K562 (cell line): ENCODE measurements around the gene NFKBIB. TPM values are rescaled to one million over a fixed set of nuclear protein-coding genes. Genes with fewer than 3 reads are reported as not detected.

ENCODE experiments used
- ARID1B ChIP-seq: fragments of 450-650 bp; IDR thresholded peaks from 2 replicates; pipeline ENCODE4 v1.6.1; 2016; ENCODE audit warnings: antibody characterized with exemption, mild to moderate bottlenecking, inconsistent platforms
- DIDO1 ChIP-seq: fragments of 450-650 bp; IDR thresholded peaks from 2 replicates; pipeline ENCODE4 v1.6.1; 2016; ENCODE audit warnings: low read depth, missing biosample characterization, missing genetic modification characterization
- FOXK2 ChIP-seq, 2 experiments: fragments of 450-650 bp; IDR thresholded peaks in 1 of 2; conservative IDR thresholded peaks in 1 of 2; 2 replicates each; pipeline ENCODE4 v1.6.1; 2016; ENCODE audit warnings: low read depth in 2 of 2, mild to moderate bottlenecking in 1 of 2
- HDAC3 ChIP-seq: fragments of 450-650 bp; IDR thresholded peaks from 2 replicates; pipeline ENCODE4 v1.6.1; 2018; ENCODE audit warnings: borderline replicate concordance, mild to moderate bottlenecking, moderate library complexity; ENCODE audit not compliant: partially characterized antibody
- JUNB ChIP-seq: fragments of 450-650 bp; formaldehyde crosslinking; conservative IDR thresholded peaks from 2 replicates; pipeline ENCODE4 v1.4.0; 2020; ENCODE audit warnings: mild to moderate bottlenecking
- MCM3 ChIP-seq: fragments of 450-650 bp; IDR thresholded peaks from 2 replicates; pipeline ENCODE4 v1.6.1; 2016
- MCM5 ChIP-seq: fragments of 450-650 bp; IDR thresholded peaks from 2 replicates; pipeline ENCODE4 v1.6.1; 2016; ENCODE audit warnings: low read depth
- POLR2G ChIP-seq: fragments of 200-400 bp; formaldehyde crosslinking; IDR thresholded peaks from 2 replicates; pipeline ENCODE4 v1.6.1; 2017; ENCODE audit warnings: low read depth, mild to moderate bottlenecking, antibody characterized with exemption, low read length, moderate library complexity
- RBBP5 ChIP-seq: fragments of 200-600 bp; sonication (generic); IDR thresholded peaks from 2 replicates; pipeline ENCODE4 v1.6.1; 2012; ENCODE audit warnings: borderline replicate concordance, mild to moderate bottlenecking, low read length, control low read depth, inconsistent platforms; ENCODE audit not compliant: insufficient read depth, poor library complexity, severe bottlenecking
- SMARCA4 ChIP-seq: fragments of 450-650 bp; IDR thresholded peaks from 2 replicates; pipeline ENCODE4 v1.6.1; 2016
- TGIF2 ChIP-seq: sonication (generic); formaldehyde crosslinking; IDR thresholded peaks from 2 replicates; pipeline ENCODE4 v1.8.1; 2022; ENCODE audit warnings: mild to moderate bottlenecking, missing genetic modification reagents, moderate library complexity
- TOE1 ChIP-seq, 2 experiments: fragments of 450-650 bp in 1 of 2; sonication (generic) in 1 of 2; formaldehyde crosslinking in 1 of 2; IDR thresholded peaks; 2 replicates each; pipeline versions ENCODE4 v1.7.1 to v1.8.0; 2016 to 2022; ENCODE audit warnings: borderline replicate concordance in 2 of 2, mild to moderate bottlenecking in 2 of 2, antibody characterized with exemption in 1 of 2, inconsistent platforms in 1 of 2, low read depth in 1 of 2, missing genetic modification reagents in 1 of 2, moderate library complexity in 1 of 2
- ZNF224 ChIP-seq: sonication (generic); formaldehyde crosslinking; IDR thresholded peaks from 2 replicates; pipeline ENCODE4 v1.8.0; 2022; ENCODE audit warnings: mild to moderate bottlenecking, missing genetic modification reagents
- ZNF668 ChIP-seq: fragments of 250-450 bp; sonication (Bioruptor Pico); IDR thresholded peaks from 2 replicates; pipeline ENCODE4 v1.8.0; 2022; ENCODE audit warnings: mild to moderate bottlenecking, inconsistent platforms
- ZZZ3 ChIP-seq: fragments of 450-650 bp; IDR thresholded peaks from 2 replicates; pipeline ENCODE4 v1.6.1; 2016; ENCODE audit warnings: antibody characterized with exemption, mild to moderate bottlenecking, moderate library complexity
- polyA plus RNA-seq, 8 experiments: library from polyadenylated mRNA; depleted of rRNA in 4 of 8; stranded (reverse) in 5 of 8; unstranded in 3 of 8; fragments of >200 nt; fragmentation: Nextera tagmentation in 2 of 8; fragmentation: Illumina TruSeq in 1 of 8; extraction: Ambion mirVana in 2 of 8; extraction: Trizol in 1 of 8; gene quantifications; 2 replicates each; pipeline versions ENCODE4 v1.2.1 to v1.2.3, GENCODE V29; 2011 to 2014; ENCODE audit warnings: inconsistent platforms in 1 of 8, missing spikeins in 1 of 8
- total RNA-seq, 7 experiments: library from RNA; depleted of rRNA in 6 of 7; stranded (reverse); fragments of >200 nt in 6 of 7; fragmentation: Illumina TruSeq in 2 of 7; extraction: Trizol in 2 of 7; gene quantifications; 2 replicates each; pipeline versions ENCODE4 v1.2.1 to v1.2.3, GENCODE V29; 2011 to 2021; ENCODE audit warnings: low replicate concordance in 1 of 7
- TF ChIP-seq, protein P1 (sequence below): fragments of 250-450 bp; sonication (Bioruptor Pico); IDR thresholded peaks from 2 replicates; pipeline ENCODE4 v1.8.0; 2021; ENCODE audit warnings: mild to moderate bottlenecking, moderate library complexity
- TF ChIP-seq, protein P2 (sequence below): fragments of 450-650 bp; IDR thresholded peaks from 2 replicates; pipeline ENCODE4 v1.6.1; 2017; ENCODE audit warnings: mild to moderate bottlenecking, moderate library complexity
- TF ChIP-seq, protein P3 (sequence below), 2 experiments: fragments of 150-350 bp in 1 of 2; IDR thresholded peaks; 2 replicates each; pipeline ENCODE4 v1.6.1; 2012 to 2016; ENCODE audit warnings: low read depth in 2 of 2, low read length in 2 of 2, mild to moderate bottlenecking in 1 of 2, moderate library complexity in 1 of 2
- TF ChIP-seq, protein P4 (sequence below), 2 experiments: fragments of 450-650 bp in 1 of 2; sonication (generic) in 1 of 2; formaldehyde crosslinking in 1 of 2; IDR thresholded peaks in 1 of 2; conservative IDR thresholded peaks in 1 of 2; 2 replicates each; pipeline versions ENCODE4 v1.6.1 to v1.8.1; 2016 to 2023; ENCODE audit warnings: mild to moderate bottlenecking in 2 of 2, moderate library complexity in 2 of 2, inconsistent platforms in 1 of 2, missing genetic modification reagents in 1 of 2

NFKBIB gene
- total and polyA plus RNA-seq, 9 of the 15 experiments (the other 6 are each of a cell fraction or from before 2014, with no cell fraction given), result 1.5 to 44.9 (median 10.4) TPM

GRCh38 chr19:38862321-38863059 is 37.3 kb upstream of the NFKBIB start (continued):
- TF ChIP-seq, protein P1, sequence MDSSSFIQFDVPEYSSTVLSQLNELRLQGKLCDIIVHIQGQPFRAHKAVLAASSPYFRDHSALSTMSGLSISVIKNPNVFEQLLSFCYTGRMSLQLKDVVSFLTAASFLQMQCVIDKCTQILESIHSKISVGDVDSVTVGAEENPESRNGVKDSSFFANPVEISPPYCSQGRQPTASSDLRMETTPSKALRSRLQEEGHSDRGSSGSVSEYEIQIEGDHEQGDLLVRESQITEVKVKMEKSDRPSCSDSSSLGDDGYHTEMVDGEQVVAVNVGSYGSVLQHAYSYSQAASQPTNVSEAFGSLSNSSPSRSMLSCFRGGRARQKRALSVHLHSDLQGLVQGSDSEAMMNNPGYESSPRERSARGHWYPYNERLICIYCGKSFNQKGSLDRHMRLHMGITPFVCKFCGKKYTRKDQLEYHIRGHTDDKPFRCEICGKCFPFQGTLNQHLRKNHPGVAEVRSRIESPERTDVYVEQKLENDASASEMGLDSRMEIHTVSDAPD (CRISPR knock-in tag), result no peak
- TF ChIP-seq, protein P2, sequence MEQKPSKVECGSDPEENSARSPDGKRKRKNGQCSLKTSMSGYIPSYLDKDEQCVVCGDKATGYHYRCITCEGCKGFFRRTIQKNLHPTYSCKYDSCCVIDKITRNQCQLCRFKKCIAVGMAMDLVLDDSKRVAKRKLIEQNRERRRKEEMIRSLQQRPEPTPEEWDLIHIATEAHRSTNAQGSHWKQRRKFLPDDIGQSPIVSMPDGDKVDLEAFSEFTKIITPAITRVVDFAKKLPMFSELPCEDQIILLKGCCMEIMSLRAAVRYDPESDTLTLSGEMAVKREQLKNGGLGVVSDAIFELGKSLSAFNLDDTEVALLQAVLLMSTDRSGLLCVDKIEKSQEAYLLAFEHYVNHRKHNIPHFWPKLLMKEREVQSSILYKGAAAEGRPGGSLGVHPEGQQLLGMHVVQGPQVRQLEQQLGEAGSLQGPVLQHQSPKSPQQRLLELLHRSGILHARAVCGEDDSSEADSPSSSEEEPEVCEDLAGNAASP, result no peak
- peak; percentile 49 for TF ChIP-seq RBBP5
- no peak for TF ChIP-seq JUNB (CRISPR knock-in tag)
- peak; percentile 71; the same call in 1 of the 2 replicates for TF ChIP-seq TOE1 (IDR thresholded peaks at IDR 0.05; ENCODE audit: borderline replicate concordance)
- no peak for TF ChIP-seq TOE1 (CRISPR knock-in tag; IDR thresholded peaks at IDR 0.05; ENCODE audit: borderline replicate concordance, low read depth)
- TF ChIP-seq POLR2G, result no peak
- TF ChIP-seq ARID1B, result peak; percentile 85
- TF ChIP-seq FOXK2 (conservative IDR thresholded peaks at IDR 0.05 in 1 of 2, IDR thresholded peaks at IDR 0.05 in 1 of 2; ENCODE audit: low read depth in 2 of 2), result peak; percentile 81 to 88
- TF ChIP-seq ZNF224, result no peak
- TF ChIP-seq MCM3, result no peak
- TF ChIP-seq HDAC3, result peak; percentile 52
- peak; percentile 83; the same call in 1 of the 2 replicates for TF ChIP-seq SMARCA4
- TF ChIP-seq, protein P3, sequence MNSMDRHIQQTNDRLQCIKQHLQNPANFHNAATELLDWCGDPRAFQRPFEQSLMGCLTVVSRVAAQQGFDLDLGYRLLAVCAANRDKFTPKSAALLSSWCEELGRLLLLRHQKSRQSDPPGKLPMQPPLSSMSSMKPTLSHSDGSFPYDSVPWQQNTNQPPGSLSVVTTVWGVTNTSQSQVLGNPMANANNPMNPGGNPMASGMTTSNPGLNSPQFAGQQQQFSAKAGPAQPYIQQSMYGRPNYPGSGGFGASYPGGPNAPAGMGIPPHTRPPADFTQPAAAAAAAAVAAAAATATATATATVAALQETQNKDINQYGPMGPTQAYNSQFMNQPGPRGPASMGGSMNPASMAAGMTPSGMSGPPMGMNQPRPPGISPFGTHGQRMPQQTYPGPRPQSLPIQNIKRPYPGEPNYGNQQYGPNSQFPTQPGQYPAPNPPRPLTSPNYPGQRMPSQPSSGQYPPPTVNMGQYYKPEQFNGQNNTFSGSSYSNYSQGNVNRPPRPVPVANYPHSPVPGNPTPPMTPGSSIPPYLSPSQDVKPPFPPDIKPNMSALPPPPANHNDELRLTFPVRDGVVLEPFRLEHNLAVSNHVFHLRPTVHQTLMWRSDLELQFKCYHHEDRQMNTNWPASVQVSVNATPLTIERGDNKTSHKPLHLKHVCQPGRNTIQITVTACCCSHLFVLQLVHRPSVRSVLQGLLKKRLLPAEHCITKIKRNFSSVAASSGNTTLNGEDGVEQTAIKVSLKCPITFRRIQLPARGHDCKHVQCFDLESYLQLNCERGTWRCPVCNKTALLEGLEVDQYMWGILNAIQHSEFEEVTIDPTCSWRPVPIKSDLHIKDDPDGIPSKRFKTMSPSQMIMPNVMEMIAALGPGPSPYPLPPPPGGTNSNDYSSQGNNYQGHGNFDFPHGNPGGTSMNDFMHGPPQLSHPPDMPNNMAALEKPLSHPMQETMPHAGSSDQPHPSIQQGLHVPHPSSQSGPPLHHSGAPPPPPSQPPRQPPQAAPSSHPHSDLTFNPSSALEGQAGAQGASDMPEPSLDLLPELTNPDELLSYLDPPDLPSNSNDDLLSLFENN (IDR thresholded peaks at IDR 0.05; ENCODE audit: low read depth in 2 of 2, low read length in 2 of 2), result no peak
- no peak for TF ChIP-seq MCM5
- TF ChIP-seq ZZZ3, result no peak
- TF ChIP-seq DIDO1, result no peak
- no peak for TF ChIP-seq TGIF2
- TF ChIP-seq, protein P4, sequence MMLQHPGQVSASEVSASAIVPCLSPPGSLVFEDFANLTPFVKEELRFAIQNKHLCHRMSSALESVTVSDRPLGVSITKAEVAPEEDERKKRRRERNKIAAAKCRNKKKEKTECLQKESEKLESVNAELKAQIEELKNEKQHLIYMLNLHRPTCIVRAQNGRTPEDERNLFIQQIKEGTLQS (IDR thresholded peaks at IDR 0.05), result no peak
- TF ChIP-seq, protein P4 (CRISPR knock-in tag; conservative IDR thresholded peaks at IDR 0.05), result no peak
- no peak for TF ChIP-seq ZNF668 (CRISPR knock-in tag)
